ENCODE data around the gene KCTD1. TPM values are rescaled to one million over a fixed set of nuclear protein-coding genes. Genes with fewer than 3 reads are reported as not detected.

The KCTD1 gene
- total RNA-seq, 1 experiment from 2014 or later: 4.1 TPM

- Histone ChIP-seq H3K27ac (ENCODE audit: low read depth, low read length, poor library complexity, severe bottlenecking) (no peak overlapping the region), H3K9me3 (ENCODE audit: low read depth, low read length, poor library complexity, severe bottlenecking) (no peaks in the 10 kb centered on the region), H3K27me3 (replicated peaks; ENCODE audit: insufficient read depth, low read depth, low read length, poor library complexity) (peaks cover 60% of the 10 kb centered on the region), H3K36me3 (ENCODE audit: insufficient read depth, low read length, poor library complexity, severe bottlenecking) (no peaks in the 10 kb centered on the region), H3K4me1 (ENCODE audit: insufficient read depth, low read length, poor library complexity, severe bottlenecking) (no peaks in the 10 kb centered on the region), H3K4me3 (ENCODE audit: low read depth, low read length, poor library complexity, severe bottlenecking) (no peak overlapping the region)
- intact Hi-C loops (cut with micrococcal nuclease; ENCODE audit: unreplicated experiment): no loop called here
- no TSS peak for BruUV-seq (replicated peaks)
- TF ChIP-seq EZH2 (IDR thresholded peaks at IDR 0.05; ENCODE audit: borderline replicate concordance, low read depth, low read length, poor library complexity, severe bottlenecking) (no peak), CTCF (conservative IDR thresholded peaks at IDR 0.05; ENCODE audit: low read depth, low read length) (no peak)
- POLR2A ChIA-PET (ENCODE audit: low non-redundant PET): no interaction called here
- no peak for DNase-seq (ENCODE audit: low spot score)
- CTCF ChIA-PET: no interaction called here
Measured at GRCh38 chr18:26556573-26556972, 8.2 kb upstream of the KCTD1 start.

GRCh38 chr18:26555804-26556553 lies 7.6 kb upstream of the KCTD1 start:
- no peak for TF ChIP-seq EZH2 (IDR thresholded peaks at IDR 0.05; ENCODE audit: borderline replicate concordance, low read depth, low read length, poor library complexity, severe bottlenecking)
- TF ChIP-seq CTCF (conservative IDR thresholded peaks at IDR 0.05; ENCODE audit: low read depth, low read length): no peak
- intact Hi-C loops (cut with micrococcal nuclease; ENCODE audit: unreplicated experiment): no loop called here
- H3K9me3 ChIP-seq (ENCODE audit: low read depth, low read length, poor library complexity, severe bottlenecking): no peaks in the 10 kb centered on the region
- ChIA-PET CTCF (no interaction called here), POLR2A (ENCODE audit: low non-redundant PET) (no interaction called here)
- BruUV-seq (replicated peaks): no TSS peak
- H3K27ac ChIP-seq (ENCODE audit: low read depth, low read length, poor library complexity, severe bottlenecking): no peak overlapping the region
- H3K27me3 ChIP-seq (replicated peaks; ENCODE audit: insufficient read depth, low read depth, low read length, poor library complexity): peaks cover 66% of the 10 kb centered on the region
- no peak overlapping the region for H3K4me3 ChIP-seq (ENCODE audit: low read depth, low read length, poor library complexity, severe bottlenecking)
- no peak for DNase-seq (ENCODE audit: low spot score)
- H3K36me3 ChIP-seq (ENCODE audit: insufficient read depth, low read length, poor library complexity, severe bottlenecking): no peaks in the 10 kb centered on the region
- no peaks in the 10 kb centered on the region for H3K4me1 ChIP-seq (ENCODE audit: insufficient read depth, low read length, poor library complexity, severe bottlenecking)

GRCh38 chr18:26553943-26554342 lies 5.6 kb upstream of the KCTD1 start:
- no peak for DNase-seq (ENCODE audit: low spot score)
- peaks cover 86% of the 10 kb centered on the region for H3K27me3 ChIP-seq (replicated peaks; ENCODE audit: insufficient read depth, low read depth, low read length, poor library complexity)
- no peaks in the 10 kb centered on the region for H3K9me3 ChIP-seq (ENCODE audit: low read depth, low read length, poor library complexity, severe bottlenecking)
- no peaks in the 10 kb centered on the region for H3K36me3 ChIP-seq (ENCODE audit: insufficient read depth, low read length, poor library complexity, severe bottlenecking)
- POLR2A ChIA-PET (ENCODE audit: low non-redundant PET): no interaction called here
- no peak overlapping the region for H3K27ac ChIP-seq (ENCODE audit: low read depth, low read length, poor library complexity, severe bottlenecking)
- no TSS peak for BruUV-seq (replicated peaks)
- H3K4me3 ChIP-seq (ENCODE audit: low read depth, low read length, poor library complexity, severe bottlenecking): no peak overlapping the region
- H3K4me1 ChIP-seq (ENCODE audit: insufficient read depth, low read length, poor library complexity, severe bottlenecking): no peaks in the 10 kb centered on the region
- CTCF ChIA-PET: no interaction called here
- intact Hi-C loops (cut with micrococcal nuclease; ENCODE audit: unreplicated experiment): no loop called here
- TF ChIP-seq CTCF (conservative IDR thresholded peaks at IDR 0.05; ENCODE audit: low read depth, low read length) (no peak), EZH2 (IDR thresholded peaks at IDR 0.05; ENCODE audit: borderline replicate concordance, low read depth, low read length, poor library complexity, severe bottlenecking) (no peak)
